Endothelial cell of umbilical vein (primary cell): ENCODE results near the gene ARHGAP42. TPM values are rescaled to one million over a fixed set of nuclear protein-coding genes. Genes with fewer than 3 reads are reported as not detected.

Experiments used
- BruUV-seq: library from RNA; stranded (reverse); fragments of 400-500 nt; replicated peaks from 2 replicates; lab custom pipeline; 2021; lab: Mats Ljungman, UMichigan
- CTCF ChIA-PET: fragments of 300-600, 350-600 bp; sonication (Branson Sonifier 250); formaldehyde crosslinking; loops from one replicate; lab custom pipeline; 2021; ENCODE audit warnings: antibody characterized with exemption, inconsistent platforms; lab: Charles Lee
- POLR2A ChIA-PET: fragments of 300-600, 350-600 bp; sonication (Branson Sonifier 250); formaldehyde crosslinking; loops from one replicate; lab custom pipeline; 2021; ENCODE audit warnings: antibody characterized with exemption, inconsistent platforms; lab: Charles Lee
- DNase-seq: peaks from one replicate; pipeline ENCODE4 v3.0.0-alpha.2; 2011; ENCODE audit warnings: low read depth, low spot score
- FAIRE-seq: peaks from 2 replicates; lab custom pipeline; 2011; peaks lifted over from hg19 to GRCh38; lab: Jason Lieb, UNC
- H2AFZ ChIP-seq: 2 replicates; pipeline ENCODE4 v1.6.0; 2012; ENCODE audit warnings: low read depth, low read length, control low read depth, inconsistent platforms
- H3K27ac ChIP-seq: 2 replicates; pipeline ENCODE4 v1.5.1; 2011; ENCODE audit warnings: low read depth, mild to moderate bottlenecking, control low read depth, low read length, moderate library complexity; ENCODE audit not compliant: insufficient read depth
- H3K27me3 ChIP-seq, 2 experiments: 2 replicates each; pipeline versions ENCODE4 v1.6.0 to v1.6.1; 2011; ENCODE audit warnings: low read length in 2 of 2, mixed read lengths in 1 of 2; ENCODE audit not compliant: control insufficient read depth in 2 of 2, insufficient read depth in 2 of 2
- H3K36me3 ChIP-seq, 2 experiments: 2 replicates in 1 of 2; 3 replicates in 1 of 2; pipeline ENCODE4 v1.5.1; 2011; ENCODE audit warnings: low read length in 2 of 2, mild to moderate bottlenecking in 1 of 2, moderate library complexity in 1 of 2; ENCODE audit not compliant: control insufficient read depth in 2 of 2, insufficient read depth in 2 of 2; ENCODE audit errors: extremely low read depth in 1 of 2
- H3K4me1 ChIP-seq: 3 replicates; pipeline ENCODE4 v1.5.1; 2011; ENCODE audit warnings: mild to moderate bottlenecking, low read length; ENCODE audit not compliant: control insufficient read depth, insufficient read depth; ENCODE audit errors: extremely low read depth
- H3K4me2 ChIP-seq: 2 replicates; pipeline ENCODE4 v1.6.1; 2011; ENCODE audit warnings: low read length, control low read depth, mixed read lengths; ENCODE audit not compliant: insufficient read depth
- H3K4me3 ChIP-seq, 3 experiments: fragments of 200-600 bp in 1 of 3; sonication (generic), shearing (Covaris generic) in 1 of 3; replicated peaks in 1 of 3; 2 replicates each; pipeline ENCODE4 v1.5.1; 2011 to 2016; ENCODE audit warnings: control low read depth in 3 of 3, low read length in 3 of 3, mild to moderate bottlenecking in 2 of 3, inconsistent platforms in 1 of 3, low read depth in 1 of 3, moderate library complexity in 1 of 3; ENCODE audit not compliant: insufficient read depth in 1 of 3
- H3K79me2 ChIP-seq: 2 replicates; pipeline ENCODE4 v1.6.0; 2012; ENCODE audit warnings: low read length, inconsistent platforms; ENCODE audit not compliant: control insufficient read depth, insufficient read depth
- H3K9ac ChIP-seq: replicated peaks from 2 replicates; pipeline ENCODE3; 2011; ENCODE audit warnings: low read length, control low read depth; ENCODE audit not compliant: insufficient read depth; ENCODE audit errors: extremely low read depth
- H3K9me1 ChIP-seq: replicated peaks from 3 replicates; pipeline ENCODE4 v1.6.0; 2011; ENCODE audit warnings: mild to moderate bottlenecking, low read length; ENCODE audit not compliant: control insufficient read depth, insufficient read depth; ENCODE audit errors: extremely low read depth
- H3K9me3 ChIP-seq: replicated peaks from 2 replicates; pipeline ENCODE4 v1.5.1; 2012; ENCODE audit warnings: low read length, inconsistent platforms; ENCODE audit not compliant: control insufficient read depth, insufficient read depth
- H4K20me1 ChIP-seq: replicated peaks from 2 replicates; pipeline ENCODE3; 2011; ENCODE audit warnings: mild to moderate bottlenecking, low read length; ENCODE audit not compliant: control insufficient read depth, insufficient read depth; ENCODE audit errors: extremely low read depth
- CTCF ChIP-seq, 2 donors: IDR thresholded peaks; 1 replicate in 1 of 2; 2 replicates in 1 of 2; pipeline ENCODE4 v1.5.1; 2011; ENCODE audit warnings: low read length in 2 of 2, mild to moderate bottlenecking in 2 of 2, moderate library complexity in 2 of 2, control low read depth in 1 of 2, inconsistent platforms in 1 of 2, low read depth in 1 of 2; ENCODE audit not compliant: insufficient read depth in 1 of 2; ENCODE audit errors: extremely low read depth in 1 of 2
- EZH2 ChIP-seq: IDR thresholded peaks from 2 replicates; pipeline ENCODE4 v1.6.1; 2012; ENCODE audit warnings: borderline replicate concordance, low read depth, mild to moderate bottlenecking, moderate library complexity, low read length, inconsistent platforms; ENCODE audit not compliant: severe bottlenecking
- FOS ChIP-seq: IDR thresholded peaks from 2 replicates; pipeline ENCODE4 v1.6.1; 2011; ENCODE audit warnings: mild to moderate bottlenecking, low read length, moderate library complexity, borderline replicate concordance; ENCODE audit not compliant: insufficient read depth
- GATA2 ChIP-seq: IDR thresholded peaks from 2 replicates; pipeline ENCODE4 v1.7.0; 2011; ENCODE audit warnings: low read depth, mild to moderate bottlenecking, moderate library complexity, mixed read lengths, low read length; ENCODE audit not compliant: insufficient read length, insufficient read depth
- JUN ChIP-seq: IDR thresholded peaks from 2 replicates; pipeline ENCODE4 v1.6.1; 2011; ENCODE audit warnings: borderline replicate concordance, low read depth; ENCODE audit not compliant: insufficient read length, insufficient read depth
- MYC ChIP-seq: IDR thresholded peaks from one replicate; pipeline ENCODE4 v1.6.1; 2011; ENCODE audit warnings: mild to moderate bottlenecking, low read depth, low read length
- POLR2A ChIP-seq: IDR thresholded peaks from 2 replicates; pipeline ENCODE4 v1.6.1; 2012; ENCODE audit warnings: low read depth, mild to moderate bottlenecking, control low read depth, low read length
- POLR2AphosphoS5 ChIP-seq: IDR thresholded peaks from 2 replicates; pipeline ENCODE4 v1.6.1; 2012; ENCODE audit warnings: low read depth, mild to moderate bottlenecking, control low read depth, low read length, moderate library complexity; ENCODE audit not compliant: insufficient read depth
- dilution Hi-C: fragments of 300-500 bp; cut with MboI; formaldehyde crosslinking; loops from one replicate; pipeline ENCODE4 v1.15.0; 2019; ENCODE audit warnings: low sequenced_read_pairs; ENCODE audit not compliant: extremely low pct_ligation_motif_present
- intact Hi-C: fragments of 100-400 bp; cut with micrococcal nuclease; formaldehyde crosslinking; loops from one replicate; pipeline ENCODE4 v1.10.0; 2022
- polyA plus RNA-seq, 4 experiments: library from polyadenylated mRNA; depleted of rRNA in 3 of 4; stranded (reverse) in 3 of 4; unstranded in 1 of 4; fragments of >200 nt; gene quantifications; 2 replicates each; pipeline versions ENCODE4 v1.2.1 to v1.2.3, GENCODE V29; 2011 to 2012; ENCODE audit warnings: missing spikeins in 1 of 4
- total RNA-seq: library from RNA; stranded (reverse); gene quantifications from 2 replicates; pipeline ENCODE4 v1.2.3, GENCODE V29; 2021
- TF ChIP-seq, protein P1 (sequence below): IDR thresholded peaks from 2 replicates; pipeline ENCODE4 v1.6.1; 2011; ENCODE audit not compliant: insufficient read depth, insufficient read length

The ARHGAP42 gene
- total and polyA plus RNA-seq, 2 donors (not counting 3 experiments of a cell fraction or from before 2014, with no cell fraction given) = 1.8 to 2.4 TPM

DNA sequence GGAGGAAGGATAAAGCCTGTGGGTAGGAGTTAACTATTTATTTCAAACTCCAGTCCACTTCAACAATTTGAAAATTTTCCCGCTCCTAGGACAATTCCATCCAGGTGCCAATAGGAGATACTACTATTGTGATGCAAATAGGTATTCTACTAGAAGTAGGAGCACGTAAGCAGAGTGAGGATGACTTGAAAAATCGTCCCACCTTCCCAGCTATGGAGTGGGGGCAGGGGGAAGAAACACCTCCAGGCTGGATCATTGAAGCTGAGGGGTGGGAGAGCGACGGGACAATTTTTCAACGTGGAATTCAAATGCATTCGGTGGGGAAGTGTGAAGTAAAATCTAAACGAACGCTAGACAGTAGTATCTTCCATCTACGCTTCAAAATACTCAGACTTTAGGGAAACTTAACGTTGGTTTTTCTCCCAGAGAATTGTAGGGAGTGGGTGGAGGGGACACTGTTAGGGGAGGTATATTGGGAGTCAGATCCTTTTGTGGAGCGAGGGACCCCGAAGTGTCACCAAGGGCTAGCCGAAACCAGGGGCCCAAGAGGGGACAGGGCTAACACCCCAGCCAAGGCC is 523 bp upstream of the ARHGAP42 start:
- Histone ChIP-seq H3K27ac (no peak overlapping the region), H4K20me1 (no peaks in the 10 kb centered on the region), H3K27me3 (no peaks in the 10 kb centered on the region), H3K4me1 (peaks cover 6% of the 10 kb centered on the region), H3K36me3 (no peaks in the 10 kb centered on the region), H3K4me3 (peak overlapping the region; percentile 84 to 90 (median 89)), H3K9me1 (no peaks in the 10 kb centered on the region), H3K79me2 (no peaks in the 10 kb centered on the region), H3K9ac (no peak overlapping the region), H3K9me3 (no peaks in the 10 kb centered on the region), H2AFZ (peak overlapping the region; percentile 97), H3K4me2 (peak overlapping the region; percentile 88)
- no TSS peak for BruUV-seq
- ChIA-PET POLR2A (no interaction called here), CTCF (no interaction called here)
- TF ChIP-seq, protein P1, sequence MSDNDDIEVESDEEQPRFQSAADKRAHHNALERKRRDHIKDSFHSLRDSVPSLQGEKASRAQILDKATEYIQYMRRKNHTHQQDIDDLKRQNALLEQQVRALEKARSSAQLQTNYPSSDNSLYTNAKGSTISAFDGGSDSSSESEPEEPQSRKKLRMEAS = no peak
- TF ChIP-seq MYC (no peak), JUN (no peak), EZH2 (no peak), FOS (no peak), POLR2A (no peak), CTCF (IDR thresholded peaks at IDR 0.05; ENCODE audit: extremely low read depth in 1 of 2, insufficient read depth in 1 of 2, low read depth in 1 of 2, low read length in 2 of 2) (no peak), GATA2 (no peak), POLR2AphosphoS5 (no peak)
- intact Hi-C loops (loop anchor here (1.0 to 5.0 kb wide), 5 partner anchors 32 to 169 kb away; no protein-coding TSS in a partner anchor), dilution Hi-C loops (no loop called here)
- peak; percentile 9 for DNase-seq
- FAIRE-seq = no peak
